HepG2 (cell line): ENCODE results near the gene EEF1AKMT4. TPM values are rescaled to one million over a fixed set of nuclear protein-coding genes. Genes with fewer than 3 reads are reported as not detected.

Source experiments
- AKAP8 ChIP-seq: sonication (generic); formaldehyde crosslinking; IDR thresholded peaks from 2 replicates; pipeline ENCODE4 v1.5.1; 2020; ENCODE audit warnings: mild to moderate bottlenecking, missing genetic modification reagents
- FOSL1 ChIP-seq: sonication (generic); formaldehyde crosslinking; IDR thresholded peaks from 2 replicates; pipeline ENCODE4 v1.9.0; 2021; ENCODE audit warnings: missing genetic modification reagents, borderline replicate concordance
- FOXK2 ChIP-seq: fragments of 450-650 bp; IDR thresholded peaks from 2 replicates; pipeline ENCODE4 v1.6.1; 2016
- FUBP1 ChIP-seq: sonication (generic); formaldehyde crosslinking; IDR thresholded peaks from 2 replicates; pipeline ENCODE4 v1.5.1; 2020; ENCODE audit warnings: missing genetic modification reagents, mild to moderate bottlenecking, borderline replicate concordance
- JARID2 ChIP-seq: sonication (generic); formaldehyde crosslinking; IDR thresholded peaks from 2 replicates; pipeline ENCODE4 v1.8.1; 2023; ENCODE audit warnings: missing genetic modification reagents, inconsistent platforms; ENCODE audit not compliant: insufficient replicate concordance
- KAT8 ChIP-seq: IDR thresholded peaks from 2 replicates; pipeline ENCODE4 v1.6.1; 2016; ENCODE audit warnings: missing genetic modification reagents, missing compliant biosample characterization
- PRDM10 ChIP-seq: sonication (generic); formaldehyde crosslinking; IDR thresholded peaks from 2 replicates; pipeline ENCODE4 v1.4.0; 2020; ENCODE audit warnings: low read depth, missing genetic modification reagents
- RARA ChIP-seq: IDR thresholded peaks from 2 replicates; pipeline ENCODE4 v1.6.1; 2016; ENCODE audit warnings: missing genetic modification reagents, missing compliant biosample characterization
- SNAPC2 ChIP-seq: sonication (generic); formaldehyde crosslinking; IDR thresholded peaks from 2 replicates; pipeline ENCODE4 v1.8.1; 2022; ENCODE audit warnings: mild to moderate bottlenecking, missing genetic modification reagents
- TGIF2 ChIP-seq: IDR thresholded peaks from 2 replicates; pipeline ENCODE4 v1.6.1; 2016; ENCODE audit warnings: control low read depth, missing compliant biosample characterization
- YY1 ChIP-seq: IDR thresholded peaks from 2 replicates; pipeline ENCODE4 v1.6.1; 2011; ENCODE audit warnings: low read length, low read depth, moderate library complexity, mild to moderate bottlenecking; ENCODE audit not compliant: insufficient read depth, insufficient replicate concordance
- ZBTB44 ChIP-seq: sonication (generic); formaldehyde crosslinking; IDR thresholded peaks from 2 replicates; pipeline ENCODE4 v1.4.0; 2020; ENCODE audit warnings: missing genetic modification reagents
- ZNF430 ChIP-seq: sonication (generic); formaldehyde crosslinking; IDR thresholded peaks from 2 replicates; pipeline ENCODE4 v1.9.0; 2021; ENCODE audit warnings: mild to moderate bottlenecking, missing genetic modification reagents
- ZNF570 ChIP-seq: sonication (generic); formaldehyde crosslinking; IDR thresholded peaks from 2 replicates; pipeline ENCODE4 v1.4.0; 2020; ENCODE audit warnings: mild to moderate bottlenecking, missing genetic modification reagents, borderline replicate concordance
- ZNF770 ChIP-seq: sonication (generic); formaldehyde crosslinking; IDR thresholded peaks from 2 replicates; pipeline ENCODE4 v1.5.0; 2020; ENCODE audit warnings: mild to moderate bottlenecking, missing genetic modification reagents
- ZNF775 ChIP-seq: sonication (generic); formaldehyde crosslinking; IDR thresholded peaks from 2 replicates; pipeline ENCODE4 v1.4.0; 2020; ENCODE audit warnings: missing genetic modification reagents, mild to moderate bottlenecking, moderate library complexity, borderline replicate concordance
- polyA plus RNA-seq, 8 experiments: library from polyadenylated mRNA; depleted of rRNA in 3 of 8; stranded (reverse) in 7 of 8; unstranded in 1 of 8; fragments of >200 nt; fragmentation: Illumina TruSeq in 4 of 8; extraction: Trizol in 4 of 8; gene quantifications; 2 replicates each; pipeline versions ENCODE4 v1.2.1 to v1.2.3, GENCODE V29; 2011 to 2016; ENCODE audit warnings: low read depth in 4 of 8, missing spikeins in 1 of 8, mixed read lengths in 1 of 8; ENCODE audit not compliant: insufficient read depth in 1 of 8
- total RNA-seq, 5 experiments: library from RNA; depleted of rRNA; stranded (reverse); fragments of >200 nt; fragmentation: Illumina TruSeq; extraction: Trizol; gene quantifications; 2 replicates each; pipeline ENCODE4 v1.2.3, GENCODE V29; 2016; ENCODE audit warnings: low read depth in 1 of 5
- TF ChIP-seq, protein P1 (sequence below): sonication (generic); formaldehyde crosslinking; IDR thresholded peaks from 2 replicates; pipeline ENCODE4 v1.8.0; 2022; ENCODE audit warnings: low read depth, missing genetic modification reagents

EEF1AKMT4 gene
- total and polyA plus RNA-seq, 2 of the 13 experiments (the other 11 are each of a cell fraction or from before 2014, with no cell fraction given) = 13.1 to 15.8 TPM

DNA sequence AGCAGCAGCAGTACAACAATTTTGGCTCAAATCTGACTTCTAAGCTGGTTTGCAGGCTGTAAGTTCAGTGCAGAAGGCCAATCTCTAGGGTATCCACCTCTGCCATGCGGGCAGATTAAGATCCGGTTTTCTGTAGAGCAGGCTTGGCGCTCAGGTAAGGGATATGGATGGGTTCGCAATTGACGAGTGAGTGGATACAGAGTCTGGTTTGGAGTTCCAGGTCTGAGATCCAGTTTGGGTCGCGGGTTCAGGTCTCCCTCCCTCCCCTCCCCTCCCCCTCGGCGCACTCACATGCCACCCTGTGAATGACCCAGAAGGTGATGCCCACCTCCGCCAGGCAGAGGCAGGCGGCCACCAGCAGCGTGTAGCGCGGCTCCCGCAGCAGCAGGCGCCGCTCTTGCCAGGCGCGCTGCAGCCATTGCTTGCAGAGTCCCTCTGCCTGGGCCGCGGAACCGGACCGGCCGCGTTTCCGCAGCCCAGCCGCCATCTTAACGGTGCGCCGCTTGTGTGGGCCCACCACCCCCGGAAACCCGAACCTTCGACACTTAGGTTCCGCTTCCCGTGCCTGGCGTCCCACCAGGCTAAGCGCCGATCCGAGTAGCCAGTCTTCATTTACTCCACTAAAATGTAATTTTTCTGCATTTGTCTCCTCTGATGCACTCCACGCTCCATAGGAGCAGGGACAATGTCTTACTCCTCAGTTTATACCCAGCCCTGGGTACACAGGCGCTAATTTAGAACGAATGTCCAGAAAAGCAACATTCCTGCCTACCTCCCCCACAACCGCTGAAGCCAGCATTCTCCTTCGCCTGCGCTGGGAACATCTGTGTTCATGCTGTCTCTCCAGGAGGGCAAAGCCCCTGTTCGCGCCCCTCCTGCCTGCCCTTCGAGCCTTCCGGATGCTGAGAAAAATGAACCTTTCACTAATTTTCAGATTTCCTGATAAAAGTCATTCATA is 739 bp upstream of the EEF1AKMT4 start, which contains the start of gene ALG3 (continued):
- TF ChIP-seq, protein P1, sequence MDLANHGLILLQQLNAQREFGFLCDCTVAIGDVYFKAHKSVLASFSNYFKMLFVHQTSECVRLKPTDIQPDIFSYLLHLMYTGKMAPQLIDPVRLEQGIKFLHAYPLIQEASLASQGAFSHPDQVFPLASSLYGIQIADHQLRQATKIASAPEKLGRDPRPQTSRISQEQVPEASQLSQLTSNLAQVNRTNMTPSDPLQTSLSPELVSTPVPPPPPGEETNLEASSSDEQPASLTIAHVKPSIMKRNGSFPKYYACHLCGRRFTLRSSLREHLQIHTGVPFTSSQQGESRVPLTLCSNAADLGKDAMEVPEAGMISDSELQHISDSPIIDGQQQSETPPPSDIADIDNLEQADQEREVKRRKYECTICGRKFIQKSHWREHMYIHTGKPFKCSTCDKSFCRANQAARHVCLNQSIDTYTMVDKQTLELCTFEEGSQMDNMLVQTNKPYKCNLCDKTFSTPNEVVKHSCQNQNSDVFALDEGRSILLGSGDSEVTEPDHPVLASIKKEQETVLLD = peak; percentile 87
- TF ChIP-seq ZNF775 (CRISPR knock-in tag) (no peak), ZNF570 (CRISPR knock-in tag) (no peak), FUBP1 (CRISPR knock-in tag) (no peak), ZNF430 (no peak), ZNF770 (CRISPR knock-in tag) (no peak), KAT8 (CRISPR knock-in tag) (peak; percentile 81), AKAP8 (peak; percentile 75; the same call in 1 of the 2 replicates), FOXK2 (no peak), TGIF2 (peak; percentile 81), FOSL1 (CRISPR knock-in tag) (no peak), RARA (CRISPR knock-in tag) (peak; percentile 35; the same call in 1 of the 2 replicates), SNAPC2 (CRISPR knock-in tag) (no peak), ZBTB44 (CRISPR knock-in tag) (peak; percentile 76; the same call in 1 of the 2 replicates), JARID2 (CRISPR knock-in tag) (no peak), PRDM10 (no peak), YY1 (peak; percentile 99)
